WERI-Rb-1 (cell line): Measurements from ENCODE around the gene ZFP42.
"Not testable (repeated sequence)": the region's sequence is repeated elsewhere in the genome, so short reads cannot be mapped to it uniquely, and the experiment has no call there.

ENCODE experiments used
- DNase-seq: peaks from one replicate; pipeline ENCODE4 v3.0.0-alpha.2; 2020
- H3K27ac ChIP-seq: fragments of 250-450 bp; sonication (Bioruptor Pico); 2 replicates; pipeline ENCODE4 v1.5.1; 2020; ENCODE audit warnings: mild to moderate bottlenecking, moderate library complexity
- H3K27me3 ChIP-seq: fragments of 250-450 bp; sonication (Bioruptor Pico); 2 replicates; pipeline ENCODE4 v1.5.1; 2021; ENCODE audit warnings: mild to moderate bottlenecking, low read depth, moderate library complexity; ENCODE audit not compliant: insufficient read depth, severe bottlenecking
- H3K36me3 ChIP-seq: fragments of 250-450 bp; sonication (Bioruptor Pico); 2 replicates; pipeline ENCODE4 v1.5.1; 2020; ENCODE audit warnings: mild to moderate bottlenecking, moderate library complexity
- H3K4me3 ChIP-seq: 2 replicates; pipeline ENCODE4 v1.5.1; 2011; ENCODE audit warnings: low read depth, mild to moderate bottlenecking, control low read depth, low read length
- H3K9me3 ChIP-seq: fragments of 250-450 bp; sonication (Bioruptor Pico); 2 replicates; pipeline ENCODE4 v1.5.1; 2021; ENCODE audit warnings: mild to moderate bottlenecking, moderate library complexity; ENCODE audit not compliant: severe bottlenecking
- CTCF ChIP-seq: IDR thresholded peaks from 2 replicates; pipeline ENCODE4 v1.5.1; 2011; ENCODE audit warnings: low read depth, mild to moderate bottlenecking, control low read depth, inconsistent platforms, low read length

ZFP42 gene

DNA sequence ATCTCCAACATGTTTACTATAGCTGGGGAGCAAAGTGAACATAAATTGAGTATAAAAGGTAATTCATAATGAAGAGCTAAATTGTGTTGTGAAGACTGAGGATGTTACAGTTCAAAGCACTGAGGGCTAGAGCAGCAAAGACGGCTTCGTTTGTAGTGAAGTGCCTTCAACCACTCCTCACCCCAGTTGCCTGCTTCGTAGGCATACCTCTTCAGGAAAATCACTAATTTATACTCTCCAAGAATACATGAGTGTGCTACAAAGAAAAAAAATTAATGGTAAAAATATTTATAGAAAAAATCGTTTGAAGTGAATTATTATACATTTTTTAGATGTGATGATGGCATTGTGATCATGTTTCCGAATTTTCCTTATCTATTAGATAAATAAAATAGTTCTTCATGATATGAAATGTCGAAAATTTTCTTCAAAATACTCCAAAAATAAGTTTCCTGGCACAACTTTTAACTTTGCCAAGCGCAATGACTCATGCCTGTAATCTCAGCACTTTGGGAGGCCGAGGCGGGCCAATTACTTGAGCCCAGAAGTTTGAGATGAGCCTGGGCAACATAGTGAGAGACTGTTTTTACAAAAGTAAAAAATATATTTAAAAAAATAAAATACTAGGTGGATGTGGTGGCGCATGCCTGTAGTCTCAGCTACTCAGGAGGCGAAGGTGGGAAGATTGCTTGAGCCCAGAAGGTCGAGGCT, 41.6 kb downstream of the ZFP42 start:
- H3K27ac ChIP-seq = no peak overlapping the region
- H3K27me3 ChIP-seq = peaks cover 90% of the 10 kb centered on the region
- no peak for TF ChIP-seq CTCF
- no peaks in the 10 kb centered on the region for H3K36me3 ChIP-seq
- H3K9me3 ChIP-seq = peaks cover 18% of the 10 kb centered on the region
- H3K4me3 ChIP-seq = no peak overlapping the region
- DNase-seq = no peak

- Histone ChIP-seq H3K9me3 (peaks cover 7% of the 10 kb centered on the region), H3K27me3 (peaks cover 93% of the 10 kb centered on the region), H3K27ac (no peak overlapping the region), H3K4me3 (no peak overlapping the region), H3K36me3 (no peaks in the 10 kb centered on the region)
- no peak for TF ChIP-seq CTCF
- no peak for DNase-seq
These were observed 46.1 kb downstream of the ZFP42 start for GRCh38 chr4:188041721-188042120.

GRCh38 chr4:188042191-188042590, 46.6 kb downstream of the ZFP42 start:
- Histone ChIP-seq H3K27me3 (peaks cover 93% of the 10 kb centered on the region), H3K4me3 (no peak overlapping the region), H3K27ac (no peak overlapping the region), H3K36me3 (no peaks in the 10 kb centered on the region), H3K9me3 (peaks cover 7% of the 10 kb centered on the region)
- no peak for TF ChIP-seq CTCF
- DNase-seq = no peak

DNA sequence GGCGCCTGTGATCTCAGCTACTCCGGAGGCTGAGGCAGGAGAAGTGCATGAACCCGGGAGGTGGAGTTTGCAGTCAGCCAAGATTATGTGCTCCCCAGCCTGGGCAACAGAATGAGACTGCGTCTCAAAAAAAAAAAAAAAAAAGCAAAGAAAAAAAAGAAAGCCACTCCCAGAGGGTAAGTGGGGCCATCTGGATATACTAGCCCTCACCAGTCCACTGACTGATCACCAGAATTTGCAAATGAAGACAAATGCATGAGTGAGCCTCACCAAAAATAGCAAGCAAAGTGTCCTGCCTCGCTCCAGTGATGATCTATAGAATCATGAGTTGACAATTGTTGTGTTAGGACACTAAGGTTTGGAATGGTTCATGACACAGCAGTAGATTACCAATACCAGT, 47.6 kb downstream of the ZFP42 start:
- Histone ChIP-seq H3K27ac (no peak overlapping the region), H3K4me3 (no peak overlapping the region), H3K9me3 (peaks cover 7% of the 10 kb centered on the region), H3K36me3 (no peaks in the 10 kb centered on the region), H3K27me3 (peaks cover 93% of the 10 kb centered on the region)
- no peak for DNase-seq
- TF ChIP-seq CTCF = no peak

GRCh38 chr4:188045461-188045860, 49.9 kb downstream of the ZFP42 start:
- H3K36me3 ChIP-seq, H3K27ac ChIP-seq, H3K4me3 ChIP-seq, H3K9me3 ChIP-seq, DNase-seq: not testable (repeated sequence)
- H3K27me3 ChIP-seq = peaks cover 93% of the 10 kb centered on the region

DNA sequence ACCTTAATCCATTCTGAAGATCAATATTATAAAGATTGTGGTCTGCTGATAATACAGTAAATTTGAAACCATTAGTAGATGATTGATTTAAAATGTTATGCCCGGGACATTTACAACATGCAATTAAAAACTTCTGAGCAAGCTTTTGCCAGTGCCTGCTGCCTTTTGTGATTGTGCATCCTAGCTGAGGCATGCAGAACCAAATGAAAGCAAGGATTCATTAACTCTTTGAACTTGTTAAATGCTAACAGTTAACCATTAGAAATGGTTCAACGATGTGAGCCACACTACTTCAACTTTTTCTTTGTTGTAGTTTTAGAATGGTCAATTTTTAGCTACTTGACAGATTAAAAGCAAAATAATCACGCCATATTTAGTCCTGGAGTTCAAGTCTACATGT, 51.1 kb downstream of the ZFP42 start:
- Histone ChIP-seq H3K4me3 (no peak overlapping the region), H3K36me3 (no peaks in the 10 kb centered on the region), H3K9me3 (peaks cover 7% of the 10 kb centered on the region), H3K27ac (no peak overlapping the region), H3K27me3 (peaks cover 96% of the 10 kb centered on the region)
- TF ChIP-seq CTCF = no peak
- DNase-seq = no peak
